Lower leg skin (tissue), 4 donors: ENCODE results near the gene DMKN. TPM values are rescaled to one million over a fixed set of nuclear protein-coding genes. Genes with fewer than 3 reads are reported as not detected.
A peak's percentile ranks its signal among the peaks of the same experiment; 100 is the strongest.

Experiments
- DNase-seq, 2 donors: peaks; one replicate each; pipeline ENCODE4 v3.0.0-alpha.2; 2019; ENCODE audit warnings: low spot score in 2 of 2
- H3K4me3 ChIP-seq: fragments of 200-600 bp; sonication (generic); 2 replicates; pipeline ENCODE4 v1.5.1; 2017; ENCODE audit warnings: mild to moderate bottlenecking, low read depth; ENCODE audit not compliant: poor library complexity, severe bottlenecking
- POLR2A ChIP-seq, 2 donors: fragments of 450-650 bp; IDR thresholded peaks; one replicate each; pipeline ENCODE4 v1.6.1; 2016 to 2017; ENCODE audit warnings: antibody characterized with exemption in 2 of 2, mild to moderate bottlenecking in 1 of 2, moderate library complexity in 1 of 2
- WGBS, 2 donors: methylation state at CpG; one replicate each; pipeline ENCODE4 v1.1.5; 2018; 5-methylcytosine and 5-hydroxymethylcytosine counted together
- intact Hi-C: fragments of 100-400 bp; cut with DNase I; formaldehyde crosslinking; loops from one replicate; pipeline ENCODE4 v1.15.0; 2023; ENCODE audit warnings: low total_unique reads
- total RNA-seq, 4 donors: library from RNA; depleted of rRNA; stranded (reverse); fragments of >200 nt; gene quantifications; one replicate each; pipeline ENCODE4 v1.1.0, GENCODE V29; 2016
- TF ChIP-seq, protein P1 (sequence below), 3 donors: fragments of 450-650 bp; IDR thresholded peaks; one replicate each; pipeline ENCODE4 v1.5.1; 2016; ENCODE audit warnings: antibody characterized with exemption in 3 of 3, mild to moderate bottlenecking in 3 of 3, moderate library complexity in 2 of 3

The DMKN gene
- total RNA-seq, 4 donors from 2014 or later = 5,221 to 8,616 (median 5,967) TPM

DNA sequence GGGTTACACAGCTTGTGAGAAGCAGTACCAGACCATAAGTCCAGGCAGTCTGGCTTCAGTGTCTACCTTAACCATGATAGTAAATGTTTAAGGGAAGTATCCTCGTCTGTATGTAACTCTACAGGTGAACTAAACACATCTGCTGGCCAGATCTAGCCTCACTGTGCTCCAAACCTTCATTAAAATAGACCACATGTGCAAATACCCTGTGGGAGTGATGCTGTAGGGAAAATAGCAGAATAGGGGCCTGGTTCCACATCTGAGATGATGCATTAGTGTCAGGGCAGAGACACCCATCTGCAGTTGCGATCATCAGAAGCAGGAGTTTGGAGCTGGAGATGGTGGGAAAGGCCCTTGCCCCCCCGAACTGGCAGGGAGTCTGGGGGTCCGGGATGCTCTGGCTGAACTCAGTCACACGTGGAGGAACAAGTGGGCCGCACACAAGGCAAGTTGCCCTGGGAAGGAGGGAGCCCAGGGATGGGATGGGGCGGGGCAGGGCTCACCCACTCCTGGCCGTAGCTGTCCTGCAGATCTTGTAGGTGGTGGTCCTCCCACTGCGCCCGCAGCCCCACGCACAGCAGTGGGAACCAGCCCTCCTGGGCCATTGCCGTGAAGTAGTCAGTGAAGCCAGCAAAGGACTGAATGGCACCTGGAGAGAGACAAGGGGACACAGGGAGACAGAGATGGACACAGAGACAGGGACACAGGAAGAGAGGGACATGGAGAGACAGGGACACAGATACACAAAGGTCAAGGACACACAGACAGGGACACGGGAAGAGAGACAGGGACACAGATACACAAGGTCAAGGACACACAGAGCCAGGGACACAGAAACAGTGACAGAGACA is 39.3 kb upstream of the DMKN start:
- 69 to 72% methylated on average over 13 of the region's 13 CpGs for WGBS, 2 donors
- intact Hi-C loops = no loop called here
- TF ChIP-seq, protein P1, sequence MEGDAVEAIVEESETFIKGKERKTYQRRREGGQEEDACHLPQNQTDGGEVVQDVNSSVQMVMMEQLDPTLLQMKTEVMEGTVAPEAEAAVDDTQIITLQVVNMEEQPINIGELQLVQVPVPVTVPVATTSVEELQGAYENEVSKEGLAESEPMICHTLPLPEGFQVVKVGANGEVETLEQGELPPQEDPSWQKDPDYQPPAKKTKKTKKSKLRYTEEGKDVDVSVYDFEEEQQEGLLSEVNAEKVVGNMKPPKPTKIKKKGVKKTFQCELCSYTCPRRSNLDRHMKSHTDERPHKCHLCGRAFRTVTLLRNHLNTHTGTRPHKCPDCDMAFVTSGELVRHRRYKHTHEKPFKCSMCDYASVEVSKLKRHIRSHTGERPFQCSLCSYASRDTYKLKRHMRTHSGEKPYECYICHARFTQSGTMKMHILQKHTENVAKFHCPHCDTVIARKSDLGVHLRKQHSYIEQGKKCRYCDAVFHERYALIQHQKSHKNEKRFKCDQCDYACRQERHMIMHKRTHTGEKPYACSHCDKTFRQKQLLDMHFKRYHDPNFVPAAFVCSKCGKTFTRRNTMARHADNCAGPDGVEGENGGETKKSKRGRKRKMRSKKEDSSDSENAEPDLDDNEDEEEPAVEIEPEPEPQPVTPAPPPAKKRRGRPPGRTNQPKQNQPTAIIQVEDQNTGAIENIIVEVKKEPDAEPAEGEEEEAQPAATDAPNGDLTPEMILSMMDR (IDR thresholded peaks at IDR 0.05) = peak in 1 of 3 donors; percentile 56
- no peak for TF ChIP-seq POLR2A (IDR thresholded peaks at IDR 0.05)
- H3K4me3 ChIP-seq = no peak overlapping the region
- DNase-seq = no peak

- TF ChIP-seq POLR2A (IDR thresholded peaks at IDR 0.05) = no peak
- TF ChIP-seq, protein P1 (IDR thresholded peaks at IDR 0.05) = no peak
- H3K4me3 ChIP-seq = no peak overlapping the region
- intact Hi-C loops = no loop called here
- 76 to 83% methylated on average over 21 of the region's 21 CpGs for WGBS, 2 donors
- DNase-seq = no peak
Measured at GRCh38 chr19:35551091-35551810, 37.8 kb upstream of the DMKN start.

DNA sequence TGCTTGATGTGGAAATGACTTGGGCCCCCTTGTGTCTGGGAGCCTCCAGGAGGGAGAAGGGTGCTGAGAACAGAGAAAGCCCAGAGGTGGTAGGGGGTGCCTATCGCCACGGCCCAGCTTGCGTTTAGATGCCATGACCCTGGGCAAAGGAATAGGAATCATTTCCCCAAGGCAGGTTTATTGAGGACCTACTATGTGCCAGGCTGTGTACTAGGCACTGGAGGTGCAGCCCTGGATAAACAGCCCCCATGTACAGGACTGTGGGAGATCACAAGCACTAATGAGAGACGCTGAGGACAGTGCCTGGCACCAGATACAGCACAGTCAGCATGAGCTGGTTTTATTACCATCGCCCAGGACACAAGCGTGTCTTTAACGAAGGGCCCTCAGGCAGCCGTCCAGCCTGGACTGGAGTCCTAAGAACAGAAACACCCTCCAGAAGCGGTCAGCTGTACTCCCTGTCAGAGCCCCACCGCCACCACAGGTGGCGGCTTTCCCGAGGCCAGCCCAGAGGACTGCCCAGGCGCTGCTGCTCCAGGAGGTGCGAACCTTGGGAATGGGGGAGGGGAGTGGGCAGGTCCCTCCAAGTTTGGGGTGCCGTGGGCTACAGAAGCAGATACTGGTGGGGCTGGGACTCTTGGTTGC is 36.6 kb upstream of the DMKN start:
- intact Hi-C loops = no loop called here
- 75 to 87% methylated on average over 14 to 15 of the region's 15 CpGs for WGBS, 2 donors
- DNase-seq = no peak
- TF ChIP-seq, protein P1 (IDR thresholded peaks at IDR 0.05) = no peak
- no peak overlapping the region for H3K4me3 ChIP-seq

GRCh38 chr19:35549174-35549788 is 35.8 kb upstream of the DMKN start:
- DNase-seq = peak; percentile 46 to 87
- no peak for TF ChIP-seq POLR2A (IDR thresholded peaks at IDR 0.05)
- TF ChIP-seq, protein P1 (IDR thresholded peaks at IDR 0.05) = peak in 1 of 3 donors; percentile 64
- intact Hi-C loops = no loop called here
- WGBS, 2 donors = 21 to 24% methylated on average over 6 of the region's 6 CpGs
- no peak overlapping the region for H3K4me3 ChIP-seq

DNA sequence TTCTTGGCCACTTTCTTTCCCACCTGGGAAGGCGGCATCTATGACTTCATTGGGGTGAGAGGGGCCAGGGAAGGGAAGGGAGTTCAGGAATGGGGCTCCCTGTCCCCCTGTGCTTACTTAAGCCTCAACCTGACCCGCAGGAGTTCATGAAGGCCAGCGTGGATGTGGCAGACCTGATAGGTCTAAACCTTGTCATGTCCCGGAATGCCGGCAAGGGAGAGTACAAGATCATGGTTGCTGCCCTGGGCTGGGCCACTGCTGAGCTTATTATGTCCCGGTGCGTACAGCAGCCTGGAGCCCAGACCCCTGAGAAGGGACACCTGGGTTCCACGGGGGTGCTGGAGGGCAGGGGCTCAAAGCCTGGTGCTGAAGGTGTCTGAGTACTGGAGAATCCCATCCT is 33.1 kb upstream of the DMKN start:
- DNase-seq = peak in 1 of 2 donors; percentile 72
- TF ChIP-seq, protein P1 (IDR thresholded peaks at IDR 0.05) = no peak
- TF ChIP-seq POLR2A (IDR thresholded peaks at IDR 0.05) = no peak
- no peak overlapping the region for H3K4me3 ChIP-seq
- intact Hi-C loops = no loop called here
- 84% methylated on average over 8 of the region's 8 CpGs for WGBS, 2 donors
